Thyroid gland (tissue), 4 donors: ENCODE measurements around the gene SYMPK.

Experiments used
- POLR2A ChIP-seq, 2 donors: fragments of 450-650 bp; IDR thresholded peaks; one replicate each; pipeline ENCODE4 v1.6.1; 2017; ENCODE audit warnings: antibody characterized with exemption in 2 of 2, mild to moderate bottlenecking in 2 of 2, moderate library complexity in 1 of 2
- TF ChIP-seq, protein P1 (sequence below), 6 experiments: fragments of 200-600 bp in 3 of 6; fragments of 450-650 bp in 3 of 6; sonication (generic) in 3 of 6; IDR thresholded peaks; one replicate each; pipeline ENCODE4 v1.5.1; 2016 to 2019; ENCODE audit warnings: antibody characterized with exemption in 6 of 6, mild to moderate bottlenecking in 2 of 6, inconsistent platforms in 1 of 6, moderate library complexity in 1 of 6

DNA sequence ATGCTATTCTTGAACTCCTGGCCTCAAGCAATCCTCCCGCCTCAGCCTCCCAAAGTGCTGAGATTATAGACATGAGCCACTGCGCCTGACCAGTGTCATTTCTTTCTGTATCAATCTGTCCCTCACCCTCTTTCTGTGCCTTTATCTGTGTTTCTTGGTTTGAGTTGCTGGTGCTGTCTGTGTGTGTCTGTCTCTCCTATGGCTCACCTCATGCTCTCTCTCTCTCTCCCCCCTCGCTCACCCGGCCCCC, 13.1 kb upstream of the SYMPK start:
- TF ChIP-seq, protein P1, sequence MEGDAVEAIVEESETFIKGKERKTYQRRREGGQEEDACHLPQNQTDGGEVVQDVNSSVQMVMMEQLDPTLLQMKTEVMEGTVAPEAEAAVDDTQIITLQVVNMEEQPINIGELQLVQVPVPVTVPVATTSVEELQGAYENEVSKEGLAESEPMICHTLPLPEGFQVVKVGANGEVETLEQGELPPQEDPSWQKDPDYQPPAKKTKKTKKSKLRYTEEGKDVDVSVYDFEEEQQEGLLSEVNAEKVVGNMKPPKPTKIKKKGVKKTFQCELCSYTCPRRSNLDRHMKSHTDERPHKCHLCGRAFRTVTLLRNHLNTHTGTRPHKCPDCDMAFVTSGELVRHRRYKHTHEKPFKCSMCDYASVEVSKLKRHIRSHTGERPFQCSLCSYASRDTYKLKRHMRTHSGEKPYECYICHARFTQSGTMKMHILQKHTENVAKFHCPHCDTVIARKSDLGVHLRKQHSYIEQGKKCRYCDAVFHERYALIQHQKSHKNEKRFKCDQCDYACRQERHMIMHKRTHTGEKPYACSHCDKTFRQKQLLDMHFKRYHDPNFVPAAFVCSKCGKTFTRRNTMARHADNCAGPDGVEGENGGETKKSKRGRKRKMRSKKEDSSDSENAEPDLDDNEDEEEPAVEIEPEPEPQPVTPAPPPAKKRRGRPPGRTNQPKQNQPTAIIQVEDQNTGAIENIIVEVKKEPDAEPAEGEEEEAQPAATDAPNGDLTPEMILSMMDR (IDR thresholded peaks at IDR 0.05) = no peak
- no peak for TF ChIP-seq POLR2A (IDR thresholded peaks at IDR 0.05)
